Ovary (tissue), 3 donors: Measurements from ENCODE around the gene OGDHL.

Experiments used
- CTCF ChIP-seq, 3 donors: fragments of 450-650 bp in 2 of 3; fragments of 200-600 bp in 1 of 3; IDR thresholded peaks; one replicate each; pipeline versions ENCODE4 v1.5.1 to v1.8.0; 2016 to 2022; ENCODE audit warnings: antibody characterized with exemption in 3 of 3, mild to moderate bottlenecking in 1 of 3
- EP300 ChIP-seq: sonication (generic); formaldehyde crosslinking; IDR thresholded peaks from one replicate; pipeline ENCODE4 v1.6.1; 2017; ENCODE audit warnings: antibody characterized with exemption
- POLR2A ChIP-seq: fragments of 450-650 bp; IDR thresholded peaks from one replicate; pipeline ENCODE4 v1.6.1; 2017; ENCODE audit warnings: antibody characterized with exemption, mild to moderate bottlenecking, moderate library complexity
- donor health status: DM: no; HTN: no; CAD: no.

DNA sequence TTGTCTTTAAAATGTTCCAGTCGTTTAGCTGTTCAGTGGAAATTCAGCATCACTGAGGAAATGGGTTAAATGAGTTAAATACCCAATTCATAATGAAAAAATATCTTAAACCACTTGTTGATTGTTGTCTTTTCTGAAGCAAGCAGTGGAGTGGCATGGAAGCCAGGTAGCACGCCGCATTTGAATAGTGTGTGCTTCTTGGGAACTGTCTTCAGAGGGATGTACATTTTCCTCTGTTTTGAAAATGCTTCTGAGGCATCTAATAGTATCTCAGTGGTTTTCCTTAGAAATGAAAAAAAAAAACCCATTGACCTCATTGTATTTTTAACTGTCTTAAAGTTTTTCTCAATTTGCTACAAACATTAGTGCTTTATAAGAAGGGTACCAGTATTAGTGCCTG lies 54.5 kb downstream of the OGDHL start:
- TF ChIP-seq CTCF (IDR thresholded peaks at IDR 0.05): no peak
- no peak for TF ChIP-seq POLR2A
- TF ChIP-seq EP300: no peak
